Measurements from ENCODE around the gene ST8SIA5. TPM values are rescaled to one million over a fixed set of nuclear protein-coding genes. Genes with fewer than 3 reads are reported as not detected.

Gene ST8SIA5
- total RNA-seq, 1 donor from 2014 or later: 0.56 TPM

- Mint-ChIP-seq H3K4me3 (ENCODE audit: unreplicated experiment) (no peak overlapping the region), H3K27me3 (ENCODE audit: unreplicated experiment) (no peaks in the 10 kb centered on the region), H3K36me3 (ENCODE audit: unreplicated experiment) (no peaks in the 10 kb centered on the region), H3K27ac (ENCODE audit: unreplicated experiment) (no peak overlapping the region), H3K4me1 (ENCODE audit: low read depth, unreplicated experiment) (peaks cover 4% of the 10 kb centered on the region), H3K9me3 (ENCODE audit: unreplicated experiment) (no peaks in the 10 kb centered on the region)
- TF ChIP-seq, protein P1, sequence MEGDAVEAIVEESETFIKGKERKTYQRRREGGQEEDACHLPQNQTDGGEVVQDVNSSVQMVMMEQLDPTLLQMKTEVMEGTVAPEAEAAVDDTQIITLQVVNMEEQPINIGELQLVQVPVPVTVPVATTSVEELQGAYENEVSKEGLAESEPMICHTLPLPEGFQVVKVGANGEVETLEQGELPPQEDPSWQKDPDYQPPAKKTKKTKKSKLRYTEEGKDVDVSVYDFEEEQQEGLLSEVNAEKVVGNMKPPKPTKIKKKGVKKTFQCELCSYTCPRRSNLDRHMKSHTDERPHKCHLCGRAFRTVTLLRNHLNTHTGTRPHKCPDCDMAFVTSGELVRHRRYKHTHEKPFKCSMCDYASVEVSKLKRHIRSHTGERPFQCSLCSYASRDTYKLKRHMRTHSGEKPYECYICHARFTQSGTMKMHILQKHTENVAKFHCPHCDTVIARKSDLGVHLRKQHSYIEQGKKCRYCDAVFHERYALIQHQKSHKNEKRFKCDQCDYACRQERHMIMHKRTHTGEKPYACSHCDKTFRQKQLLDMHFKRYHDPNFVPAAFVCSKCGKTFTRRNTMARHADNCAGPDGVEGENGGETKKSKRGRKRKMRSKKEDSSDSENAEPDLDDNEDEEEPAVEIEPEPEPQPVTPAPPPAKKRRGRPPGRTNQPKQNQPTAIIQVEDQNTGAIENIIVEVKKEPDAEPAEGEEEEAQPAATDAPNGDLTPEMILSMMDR (IDR thresholded peaks at IDR 0.05; ENCODE audit: partially characterized antibody, unreplicated experiment): no peak
- DNase-seq: no peak
These were observed 125.9 kb downstream of the ST8SIA5 start for GRCh38 chr18:46630991-46631390.

- no peaks in the 10 kb centered on the region for H3K9me3 Mint-ChIP-seq (ENCODE audit: unreplicated experiment)
- H3K4me3 Mint-ChIP-seq (ENCODE audit: unreplicated experiment): no peak overlapping the region
- no peak for DNase-seq
- TF ChIP-seq, protein P1 (IDR thresholded peaks at IDR 0.05; ENCODE audit: partially characterized antibody, unreplicated experiment): no peak
- H3K4me1 Mint-ChIP-seq (ENCODE audit: low read depth, unreplicated experiment): peaks cover 4% of the 10 kb centered on the region
- H3K27ac Mint-ChIP-seq (ENCODE audit: unreplicated experiment): no peak overlapping the region
- H3K36me3 Mint-ChIP-seq (ENCODE audit: unreplicated experiment): no peaks in the 10 kb centered on the region
- H3K27me3 Mint-ChIP-seq (ENCODE audit: unreplicated experiment): no peaks in the 10 kb centered on the region
These were observed 126.7 kb downstream of the ST8SIA5 start for GRCh38 chr18:46630160-46630559.

DNA sequence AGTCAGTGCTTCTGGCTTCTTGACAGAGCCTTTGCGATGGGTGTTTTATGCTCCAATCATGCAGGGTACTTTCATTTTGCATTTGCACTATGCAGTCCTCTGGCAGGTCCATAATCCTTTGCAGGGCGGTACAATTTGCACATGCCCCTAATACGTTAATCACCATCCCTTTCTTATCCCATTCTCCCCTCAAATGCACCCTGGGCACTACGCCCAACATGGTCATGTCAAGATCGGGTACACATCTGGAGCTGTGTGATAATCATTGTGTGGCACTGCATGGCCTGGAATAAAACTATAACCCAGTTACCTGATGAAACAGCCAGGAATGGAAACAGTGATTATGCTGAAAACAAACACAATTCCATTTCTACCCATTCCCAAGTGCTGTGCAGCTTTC is 127.5 kb downstream of the ST8SIA5 start:
- TF ChIP-seq, protein P1 (IDR thresholded peaks at IDR 0.05; ENCODE audit: partially characterized antibody, unreplicated experiment): no peak
- Mint-ChIP-seq H3K36me3 (ENCODE audit: unreplicated experiment) (no peaks in the 10 kb centered on the region), H3K9me3 (ENCODE audit: unreplicated experiment) (no peaks in the 10 kb centered on the region), H3K4me1 (ENCODE audit: low read depth, unreplicated experiment) (peaks cover 4% of the 10 kb centered on the region), H3K27me3 (ENCODE audit: unreplicated experiment) (no peaks in the 10 kb centered on the region), H3K27ac (ENCODE audit: unreplicated experiment) (no peak overlapping the region), H3K4me3 (ENCODE audit: unreplicated experiment) (no peak overlapping the region)
- DNase-seq: no peak

- TF ChIP-seq, protein P1 (IDR thresholded peaks at IDR 0.05; ENCODE audit: partially characterized antibody, unreplicated experiment): no peak
- Mint-ChIP-seq H3K27me3 (ENCODE audit: unreplicated experiment) (no peaks in the 10 kb centered on the region), H3K36me3 (ENCODE audit: unreplicated experiment) (no peaks in the 10 kb centered on the region), H3K4me1 (ENCODE audit: low read depth, unreplicated experiment) (peaks cover 4% of the 10 kb centered on the region), H3K9me3 (ENCODE audit: unreplicated experiment) (no peaks in the 10 kb centered on the region), H3K4me3 (ENCODE audit: unreplicated experiment) (no peak overlapping the region), H3K27ac (ENCODE audit: unreplicated experiment) (no peak overlapping the region)
- DNase-seq: no peak
These were observed 128.6 kb downstream of the ST8SIA5 start for GRCh38 chr18:46628206-46628605.

- no peaks in the 10 kb centered on the region for H3K36me3 Mint-ChIP-seq (ENCODE audit: unreplicated experiment)
- peaks cover 4% of the 10 kb centered on the region for H3K4me1 Mint-ChIP-seq (ENCODE audit: low read depth, unreplicated experiment)
- no peak for DNase-seq
- TF ChIP-seq, protein P1 (IDR thresholded peaks at IDR 0.05; ENCODE audit: partially characterized antibody, unreplicated experiment): no peak
- no peak overlapping the region for H3K4me3 Mint-ChIP-seq (ENCODE audit: unreplicated experiment)
- H3K9me3 Mint-ChIP-seq (ENCODE audit: unreplicated experiment): no peaks in the 10 kb centered on the region
- H3K27ac Mint-ChIP-seq (ENCODE audit: unreplicated experiment): no peak overlapping the region
- no peaks in the 10 kb centered on the region for H3K27me3 Mint-ChIP-seq (ENCODE audit: unreplicated experiment)
These were observed 129.7 kb downstream of the ST8SIA5 start for GRCh38 chr18:46627136-46627535.

All from glutamatergic neuron (in vitro differentiated cells).